Measurements from ENCODE around the gene ELMO1. TPM values are rescaled to one million over a fixed set of nuclear protein-coding genes. Genes with fewer than 3 reads are reported as not detected.

The ELMO1 gene
- total RNA-seq, 1 donor from 2014 or later, result 119 TPM

DNA sequence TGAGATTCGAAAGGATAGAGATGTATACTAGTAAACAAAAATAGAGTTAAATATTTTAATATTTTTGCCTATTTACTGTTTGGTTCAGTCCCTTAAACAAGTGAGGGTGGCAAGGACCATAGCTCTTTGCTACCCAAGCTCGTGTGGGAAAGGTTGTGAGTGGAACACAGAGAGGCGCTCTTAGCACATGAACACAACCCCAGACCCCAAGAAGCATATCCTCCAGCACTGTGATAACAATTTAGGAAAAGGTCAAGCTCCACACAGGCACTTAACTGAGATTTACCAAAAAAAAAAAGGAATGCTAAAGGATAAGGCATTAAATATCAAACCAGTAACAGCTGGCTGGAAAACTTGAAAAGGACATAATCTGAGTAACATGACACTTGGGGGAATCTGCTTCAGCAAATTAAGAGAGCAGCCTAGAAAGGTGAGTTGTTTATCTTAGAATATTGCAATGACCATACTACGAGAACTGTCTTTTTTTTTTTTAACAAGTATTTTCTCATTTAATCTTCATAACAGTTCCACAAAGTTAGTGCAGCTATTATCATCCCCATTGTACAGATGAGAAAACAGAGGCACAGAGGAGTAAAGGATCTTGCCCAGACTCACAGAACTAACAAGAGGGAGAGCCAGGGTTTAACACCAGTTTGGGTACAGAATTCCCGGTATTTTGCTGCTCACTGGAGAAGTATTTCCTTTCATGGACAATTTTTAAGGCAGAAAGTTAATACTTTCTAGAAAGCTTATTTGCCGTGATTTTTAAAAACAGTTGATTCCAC, 420.9 kb downstream of the ELMO1 start:
- no peak for DNase-seq (ENCODE audit: low spot score)
- no peak overlapping the region for H3K4me3 Mint-ChIP-seq
- peaks cover 61% of the 10 kb centered on the region for H3K4me1 Mint-ChIP-seq (ENCODE audit: low read depth)
- H3K27ac Mint-ChIP-seq, result no peak overlapping the region
- no peaks in the 10 kb centered on the region for H3K9me3 Mint-ChIP-seq
- H3K36me3 Mint-ChIP-seq (ENCODE audit: low read depth), result peaks cover 32% of the 10 kb centered on the region
- H3K27me3 Mint-ChIP-seq (ENCODE audit: insufficient read depth), result no peaks in the 10 kb centered on the region
- intact Hi-C loops (cut with micrococcal nuclease), result loop anchor here (2.0 kb wide), 3 partner anchors 67 to 351 kb away; no protein-coding TSS in a partner anchor

DNA sequence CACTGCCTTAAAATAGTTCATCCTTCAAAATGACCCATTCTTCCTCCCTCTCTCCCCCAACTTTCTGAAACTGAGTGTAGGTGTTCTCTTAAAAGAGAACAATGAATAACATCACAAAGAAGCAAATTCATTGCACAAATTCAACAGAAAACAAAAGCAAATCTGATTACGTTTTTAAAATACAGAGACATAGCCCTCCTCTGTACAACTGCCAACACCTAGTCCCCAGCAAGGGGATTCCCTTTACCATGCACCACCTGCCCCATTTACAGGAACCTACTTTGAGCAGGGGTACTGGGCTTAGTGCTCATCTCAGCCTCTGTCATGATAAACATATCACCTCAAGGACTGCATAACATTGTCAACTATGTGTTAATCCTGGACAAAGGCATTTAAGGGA, 421.6 kb downstream of the ELMO1 start:
- Mint-ChIP-seq H3K36me3 (ENCODE audit: low read depth) (peaks cover 28% of the 10 kb centered on the region), H3K9me3 (no peaks in the 10 kb centered on the region), H3K4me1 (ENCODE audit: low read depth) (peaks cover 55% of the 10 kb centered on the region), H3K27me3 (ENCODE audit: insufficient read depth) (no peaks in the 10 kb centered on the region), H3K27ac (peak overlapping the region; percentile 24), H3K4me3 (no peak overlapping the region)
- intact Hi-C loops (cut with micrococcal nuclease), result loop anchor here (2.0 kb wide), 2 partner anchors 66 to 350 kb away; no protein-coding TSS in a partner anchor
- no peak for DNase-seq (ENCODE audit: low spot score)

DNA sequence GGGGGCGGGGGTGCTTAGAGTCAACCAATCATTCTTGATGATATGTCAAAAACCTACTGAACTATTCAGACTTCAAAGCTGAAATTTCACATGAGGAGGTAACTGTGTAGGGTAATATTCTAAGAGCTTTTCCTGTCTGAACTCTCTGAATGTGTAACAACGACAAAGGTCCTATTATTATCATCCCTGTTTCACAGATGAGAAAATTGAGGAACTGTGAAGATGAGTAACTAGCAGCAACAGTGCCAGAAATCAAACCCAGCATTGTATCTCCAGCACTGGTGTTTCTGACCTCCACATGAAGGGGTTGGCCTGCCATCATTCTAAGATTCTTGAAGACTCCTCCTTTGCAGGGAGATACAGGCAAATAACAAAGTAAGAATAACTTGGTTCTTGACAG, 429.7 kb downstream of the ELMO1 start:
- Mint-ChIP-seq H3K4me1 (ENCODE audit: low read depth) (peaks cover 5% of the 10 kb centered on the region), H3K27ac (no peak overlapping the region), H3K36me3 (ENCODE audit: low read depth) (peaks cover 16% of the 10 kb centered on the region), H3K4me3 (no peak overlapping the region), H3K27me3 (ENCODE audit: insufficient read depth) (no peaks in the 10 kb centered on the region), H3K9me3 (no peaks in the 10 kb centered on the region)
- intact Hi-C loops (cut with micrococcal nuclease), result no loop called here
- no peak for DNase-seq (ENCODE audit: low spot score)

DNA sequence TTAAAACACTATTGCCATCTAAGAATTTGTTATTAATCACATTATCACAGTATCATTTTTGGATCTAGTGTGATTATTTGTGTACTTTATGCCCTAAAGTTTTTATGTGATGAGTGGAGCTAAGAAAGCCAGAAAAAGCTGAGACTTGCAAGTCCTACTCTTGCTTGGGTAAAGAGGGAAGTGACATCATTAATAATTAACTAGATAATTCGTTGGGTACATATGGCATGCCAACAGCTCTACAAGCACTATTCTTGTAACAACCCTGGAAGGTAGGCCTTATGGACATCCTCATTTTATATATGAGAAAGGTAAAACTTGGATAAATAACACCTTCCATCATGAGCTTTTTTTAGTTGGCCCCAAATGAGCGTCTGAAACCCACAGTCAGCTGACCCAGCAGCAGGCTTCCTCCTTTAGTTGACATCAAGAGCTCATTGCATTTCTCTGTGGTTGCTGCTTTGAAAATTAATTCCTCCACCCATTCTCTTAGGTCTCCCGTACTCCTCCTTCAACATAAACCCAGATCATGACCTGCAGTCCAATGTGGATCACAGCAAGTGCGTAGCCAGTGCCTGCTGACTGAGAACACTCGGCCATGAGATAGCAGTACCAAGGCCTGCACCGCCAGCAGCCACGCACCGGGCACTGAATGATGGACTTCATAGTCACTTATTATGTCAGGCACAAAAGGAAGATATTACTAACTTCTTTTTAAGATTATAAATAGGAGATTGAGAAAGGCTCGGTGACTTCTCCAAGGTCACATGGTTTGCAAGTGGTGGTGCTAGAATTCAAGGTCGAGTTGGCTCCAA, 432.4 kb downstream of the ELMO1 start:
- H3K27me3 Mint-ChIP-seq (ENCODE audit: insufficient read depth), result no peaks in the 10 kb centered on the region
- H3K36me3 Mint-ChIP-seq (ENCODE audit: low read depth), result peaks cover 30% of the 10 kb centered on the region
- H3K4me3 Mint-ChIP-seq, result no peak overlapping the region
- H3K4me1 Mint-ChIP-seq (ENCODE audit: low read depth), result peaks cover 5% of the 10 kb centered on the region
- no peaks in the 10 kb centered on the region for H3K9me3 Mint-ChIP-seq
- H3K27ac Mint-ChIP-seq, result no peak overlapping the region
- intact Hi-C loops (cut with micrococcal nuclease), result no loop called here
- no peak for DNase-seq (ENCODE audit: low spot score)

DNA sequence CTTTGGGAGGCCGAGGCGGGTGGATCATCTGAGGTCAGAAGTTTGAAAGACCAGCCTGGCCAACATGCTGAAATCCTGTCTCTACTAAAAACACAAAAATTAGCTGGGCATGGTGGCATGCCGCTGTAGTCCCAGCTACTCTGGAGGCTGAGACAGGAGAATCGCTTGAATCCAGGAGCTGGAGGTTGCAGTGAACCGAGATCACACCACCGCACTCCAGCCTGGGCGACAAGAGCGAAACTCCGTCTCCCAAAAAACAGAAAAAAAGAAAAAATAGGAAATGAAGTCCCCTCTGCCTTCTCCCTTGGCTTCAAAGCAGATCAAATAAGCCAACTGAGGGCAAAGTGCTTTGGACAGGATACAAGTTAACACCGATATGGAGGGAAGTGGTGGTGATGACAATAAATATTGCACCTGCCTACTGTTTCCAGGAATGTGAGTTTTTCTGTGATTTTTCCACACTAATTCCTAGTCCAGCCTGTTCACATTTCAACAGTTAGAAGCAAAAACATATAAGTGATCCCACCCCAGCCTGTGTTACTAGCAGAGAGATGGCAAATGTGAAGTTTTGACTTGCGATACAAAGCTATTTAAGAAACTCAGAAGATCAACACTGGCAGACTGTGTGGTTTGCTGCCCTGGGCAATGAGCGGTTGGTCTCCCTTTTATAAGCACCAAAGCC, 433.2 kb downstream of the ELMO1 start:
- intact Hi-C loops (cut with micrococcal nuclease), result no loop called here
- Mint-ChIP-seq H3K4me1 (ENCODE audit: low read depth) (peaks cover 5% of the 10 kb centered on the region), H3K36me3 (ENCODE audit: low read depth) (peaks cover 29% of the 10 kb centered on the region), H3K27me3 (ENCODE audit: insufficient read depth) (no peaks in the 10 kb centered on the region), H3K4me3 (no peak overlapping the region), H3K27ac (no peak overlapping the region), H3K9me3 (no peaks in the 10 kb centered on the region)
- no peak for DNase-seq (ENCODE audit: low spot score)

DNA sequence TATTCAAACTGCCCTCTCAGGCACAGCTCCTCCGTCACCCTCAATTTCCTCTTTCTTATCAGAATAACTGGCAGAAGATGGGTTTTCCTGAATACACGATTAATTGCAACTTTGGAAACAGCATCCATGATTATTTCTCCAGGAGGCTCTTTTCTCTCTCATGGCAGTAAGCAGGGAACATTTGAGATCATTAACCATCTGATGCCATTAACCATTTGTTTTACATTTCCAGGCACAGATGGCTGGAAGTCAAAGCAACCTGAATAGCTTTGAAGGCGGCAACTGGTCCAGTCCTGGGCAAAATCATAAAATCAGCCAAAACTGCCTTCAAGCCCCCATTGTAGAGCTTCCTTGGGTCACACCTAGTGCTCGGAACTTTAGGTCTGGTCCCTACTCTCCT, 434.9 kb downstream of the ELMO1 start:
- Mint-ChIP-seq H3K9me3 (no peaks in the 10 kb centered on the region), H3K27ac (no peak overlapping the region), H3K36me3 (ENCODE audit: low read depth) (peaks cover 24% of the 10 kb centered on the region), H3K4me3 (no peak overlapping the region), H3K4me1 (ENCODE audit: low read depth) (peaks cover 5% of the 10 kb centered on the region), H3K27me3 (ENCODE audit: insufficient read depth) (no peaks in the 10 kb centered on the region)
- intact Hi-C loops (cut with micrococcal nuclease), result no loop called here
- no peak for DNase-seq (ENCODE audit: low spot score)

DNA sequence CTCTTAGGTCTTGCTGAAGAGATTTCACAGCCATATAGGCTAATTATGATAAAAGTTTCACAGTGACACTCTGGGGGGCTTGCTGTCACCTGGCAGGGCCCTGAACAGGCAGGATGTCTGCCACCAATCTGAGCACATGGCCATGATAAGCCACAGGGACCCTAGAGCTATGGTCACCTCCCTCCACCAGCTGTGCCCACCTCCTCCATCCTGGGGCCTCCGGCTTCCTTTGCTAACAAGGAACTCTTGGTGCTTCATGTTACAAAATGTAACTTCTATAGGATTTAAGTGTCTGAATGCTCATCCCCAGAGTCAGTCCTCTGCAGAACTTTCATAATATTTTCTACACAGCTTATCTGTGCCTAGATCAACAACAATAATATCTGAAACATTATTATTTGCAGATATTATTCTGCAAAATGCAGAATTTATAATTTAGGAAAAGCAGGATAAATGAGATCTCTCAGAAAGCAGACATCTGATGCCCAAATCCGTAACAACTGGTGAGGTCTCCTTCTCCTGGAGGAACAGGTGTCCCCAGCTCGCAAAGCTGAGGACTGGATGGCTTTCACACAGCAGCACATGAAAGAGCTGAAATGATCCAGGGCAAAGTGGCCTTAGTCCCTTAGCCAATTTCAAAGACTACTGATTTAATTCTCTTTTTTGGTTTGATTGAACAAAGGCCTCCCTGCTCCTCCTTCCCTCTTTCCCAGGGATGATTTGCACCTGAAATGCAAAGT, 437.3 kb downstream of the ELMO1 start:
- no peak overlapping the region for H3K27ac Mint-ChIP-seq
- intact Hi-C loops (cut with micrococcal nuclease), result no loop called here
- no peaks in the 10 kb centered on the region for H3K9me3 Mint-ChIP-seq

DNA sequence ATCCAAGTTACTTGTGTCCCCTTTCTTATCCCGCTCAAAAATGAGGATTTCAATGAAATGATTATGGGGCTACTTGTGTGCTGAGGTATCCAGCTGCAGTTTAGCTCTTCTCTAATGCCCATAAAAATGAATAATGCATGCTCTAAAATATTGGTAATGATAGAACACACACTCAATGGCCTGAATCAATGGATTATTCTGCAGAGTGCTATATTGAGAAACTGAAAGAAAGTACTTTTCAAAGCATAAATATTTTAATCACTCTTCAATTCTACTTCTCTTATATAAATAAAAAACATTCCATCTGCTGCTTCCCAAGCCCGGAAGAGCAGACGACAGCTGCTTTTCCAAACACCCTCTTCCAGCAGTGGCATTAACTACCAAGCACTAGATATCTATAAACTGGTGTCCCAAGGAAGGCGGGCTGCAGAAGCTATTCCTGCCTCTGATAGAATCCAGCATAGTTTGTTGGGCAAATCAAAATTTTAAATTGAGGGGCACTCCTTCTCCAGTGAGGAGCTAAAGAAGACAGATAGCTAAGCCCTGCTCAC, 439.5 kb downstream of the ELMO1 start:
- peaks cover 29% of the 10 kb centered on the region for H3K36me3 Mint-ChIP-seq (ENCODE audit: low read depth)
- no peaks in the 10 kb centered on the region for H3K27me3 Mint-ChIP-seq (ENCODE audit: insufficient read depth)

More for the DNA sequence above, 437.3 kb downstream of the ELMO1 start:
- no peaks in the 10 kb centered on the region for H3K27me3 Mint-ChIP-seq (ENCODE audit: insufficient read depth)
- peaks cover 2% of the 10 kb centered on the region for H3K4me1 Mint-ChIP-seq (ENCODE audit: low read depth)
- H3K4me3 Mint-ChIP-seq, result no peak overlapping the region
- peaks cover 27% of the 10 kb centered on the region for H3K36me3 Mint-ChIP-seq (ENCODE audit: low read depth)
- DNase-seq (ENCODE audit: low spot score), result no peak

DNA sequence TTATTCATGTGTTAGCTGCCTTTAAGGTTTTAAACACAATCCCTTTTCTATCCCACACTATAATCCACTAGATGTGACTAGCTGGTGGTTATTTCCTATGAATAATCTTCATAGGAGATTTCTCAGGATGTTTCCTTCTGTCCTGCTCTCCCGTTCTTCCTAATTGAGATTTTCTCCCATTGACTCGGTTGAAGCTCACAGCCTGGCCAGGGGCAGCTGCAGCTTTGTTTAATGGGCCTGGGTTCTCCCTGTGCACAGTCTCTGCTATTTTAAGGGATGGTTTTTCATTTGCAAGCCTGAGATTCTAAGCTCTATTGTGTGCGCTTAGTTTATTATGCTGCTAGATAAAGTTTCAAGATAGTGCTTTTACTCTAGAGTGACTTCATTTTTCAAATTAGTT, 441.0 kb downstream of the ELMO1 start:
- H3K9me3 Mint-ChIP-seq, result peaks cover 2% of the 10 kb centered on the region
- H3K27me3 Mint-ChIP-seq (ENCODE audit: insufficient read depth), result no peaks in the 10 kb centered on the region
- H3K4me3 Mint-ChIP-seq, result no peak overlapping the region
- peaks cover 27% of the 10 kb centered on the region for H3K36me3 Mint-ChIP-seq (ENCODE audit: low read depth)
- DNase-seq (ENCODE audit: low spot score), result no peak
- no peak overlapping the region for H3K27ac Mint-ChIP-seq
- no peaks in the 10 kb centered on the region for H3K4me1 Mint-ChIP-seq (ENCODE audit: low read depth)
- intact Hi-C loops (cut with micrococcal nuclease), result no loop called here

More for the DNA sequence above, 439.5 kb downstream of the ELMO1 start:
- intact Hi-C loops (cut with micrococcal nuclease), result no loop called here
- no peaks in the 10 kb centered on the region for H3K4me1 Mint-ChIP-seq (ENCODE audit: low read depth)
- H3K9me3 Mint-ChIP-seq, result no peaks in the 10 kb centered on the region
- DNase-seq (ENCODE audit: low spot score), result no peak
- no peak overlapping the region for H3K27ac Mint-ChIP-seq
- H3K4me3 Mint-ChIP-seq, result no peak overlapping the region

DNA sequence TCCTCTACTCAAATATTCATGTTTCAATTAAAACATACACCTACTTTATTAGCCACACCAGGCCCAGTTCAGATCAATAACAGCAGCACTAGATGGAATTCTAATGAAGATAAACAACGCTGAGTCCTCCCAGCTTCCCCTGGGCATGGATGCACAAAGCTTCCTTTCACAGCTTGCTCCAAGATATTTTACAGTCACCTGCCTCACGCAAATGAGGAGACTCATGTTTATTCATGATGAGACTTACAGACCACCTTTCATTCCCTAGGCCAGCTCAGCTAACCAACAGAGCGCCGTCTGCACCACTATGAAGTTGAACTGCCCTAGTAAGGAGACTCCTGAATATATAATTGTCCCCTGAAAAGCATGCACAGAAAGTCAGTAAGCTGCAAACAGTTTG, 441.4 kb downstream of the ELMO1 start:
- intact Hi-C loops (cut with micrococcal nuclease), result no loop called here
- DNase-seq (ENCODE audit: low spot score), result no peak
- Mint-ChIP-seq H3K4me1 (ENCODE audit: low read depth) (no peaks in the 10 kb centered on the region), H3K36me3 (ENCODE audit: low read depth) (peaks cover 27% of the 10 kb centered on the region), H3K9me3 (peaks cover 7% of the 10 kb centered on the region), H3K27ac (no peak overlapping the region), H3K27me3 (ENCODE audit: insufficient read depth) (no peaks in the 10 kb centered on the region), H3K4me3 (no peak overlapping the region)

DNA sequence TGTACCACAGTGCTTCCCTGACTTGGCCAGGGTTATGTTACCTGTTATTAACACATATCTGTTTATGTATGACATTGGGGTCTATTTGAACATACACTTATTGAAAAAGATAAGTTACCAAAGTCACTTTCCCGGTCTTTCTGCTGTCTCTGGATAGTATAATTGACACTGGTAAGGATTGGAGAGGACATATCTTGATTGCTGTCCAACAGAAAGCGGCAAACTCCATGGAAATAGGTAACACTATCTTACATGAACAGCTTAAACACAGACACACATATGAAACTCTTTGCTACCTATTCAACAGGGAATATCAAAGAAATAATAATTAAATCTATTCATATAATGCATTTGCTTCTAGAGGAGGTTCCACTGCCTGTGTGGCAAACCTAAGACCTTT, 441.9 kb downstream of the ELMO1 start:
- H3K9me3 Mint-ChIP-seq, result peaks cover 12% of the 10 kb centered on the region
- no peak overlapping the region for H3K27ac Mint-ChIP-seq
- H3K4me1 Mint-ChIP-seq (ENCODE audit: low read depth), result no peaks in the 10 kb centered on the region
- no peak overlapping the region for H3K4me3 Mint-ChIP-seq
- intact Hi-C loops (cut with micrococcal nuclease), result no loop called here
- H3K36me3 Mint-ChIP-seq (ENCODE audit: low read depth), result peaks cover 27% of the 10 kb centered on the region
- DNase-seq (ENCODE audit: low spot score), result no peak
- H3K27me3 Mint-ChIP-seq (ENCODE audit: insufficient read depth), result no peaks in the 10 kb centered on the region

DNA sequence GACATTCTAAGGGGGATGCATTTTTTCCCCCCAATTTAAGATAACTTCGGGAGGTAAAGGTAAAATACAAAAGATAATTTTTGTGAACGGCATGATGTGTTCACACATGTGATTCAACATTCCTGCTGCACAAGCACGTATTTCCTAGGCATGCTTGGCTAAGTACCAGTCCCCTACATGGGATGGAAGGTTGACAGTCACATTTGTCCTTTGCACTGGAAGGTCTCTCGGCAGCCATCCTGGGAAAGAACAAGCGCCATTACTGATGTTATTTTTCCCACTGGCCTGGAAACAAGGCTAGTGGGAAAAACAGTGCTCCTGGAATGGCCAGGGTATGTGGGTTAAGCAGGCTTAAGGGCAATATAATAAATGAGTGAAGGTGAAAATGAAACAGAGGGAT, 448.2 kb downstream of the ELMO1 start:
- Mint-ChIP-seq H3K27ac (no peak overlapping the region), H3K9me3 (peaks cover 17% of the 10 kb centered on the region), H3K36me3 (ENCODE audit: low read depth) (peaks cover 25% of the 10 kb centered on the region), H3K4me3 (no peak overlapping the region), H3K27me3 (ENCODE audit: insufficient read depth) (no peaks in the 10 kb centered on the region), H3K4me1 (ENCODE audit: low read depth) (no peaks in the 10 kb centered on the region)
- intact Hi-C loops (cut with micrococcal nuclease), result no loop called here
- DNase-seq (ENCODE audit: low spot score), result no peak
